Dermis blood vessel endothelial cell (primary cell): ENCODE data around the gene SLC35F5. TPM values are rescaled to one million over a fixed set of nuclear protein-coding genes. Genes with fewer than 3 reads are reported as not detected.
"Not testable (repeated sequence)": the region's sequence is repeated elsewhere in the genome, so short reads cannot be mapped to it uniquely, and the experiment has no call there.

Experiments
- DNase-seq: peaks from one replicate; pipeline ENCODE4 v3.0.0; 2010
- total RNA-seq: library from RNA; depleted of rRNA; stranded (reverse); fragments of >200 nt; gene quantifications from 2 replicates; pipeline ENCODE4 v1.2.3, GENCODE V29; 2014

Gene SLC35F5, protein sequence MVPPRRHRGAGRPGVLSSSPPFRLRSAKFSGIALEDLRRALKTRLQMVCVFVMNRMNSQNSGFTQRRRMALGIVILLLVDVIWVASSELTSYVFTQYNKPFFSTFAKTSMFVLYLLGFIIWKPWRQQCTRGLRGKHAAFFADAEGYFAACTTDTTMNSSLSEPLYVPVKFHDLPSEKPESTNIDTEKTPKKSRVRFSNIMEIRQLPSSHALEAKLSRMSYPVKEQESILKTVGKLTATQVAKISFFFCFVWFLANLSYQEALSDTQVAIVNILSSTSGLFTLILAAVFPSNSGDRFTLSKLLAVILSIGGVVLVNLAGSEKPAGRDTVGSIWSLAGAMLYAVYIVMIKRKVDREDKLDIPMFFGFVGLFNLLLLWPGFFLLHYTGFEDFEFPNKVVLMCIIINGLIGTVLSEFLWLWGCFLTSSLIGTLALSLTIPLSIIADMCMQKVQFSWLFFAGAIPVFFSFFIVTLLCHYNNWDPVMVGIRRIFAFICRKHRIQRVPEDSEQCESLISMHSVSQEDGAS
- 102 and 134 TPM in 2 replicates for total RNA-seq

DNA sequence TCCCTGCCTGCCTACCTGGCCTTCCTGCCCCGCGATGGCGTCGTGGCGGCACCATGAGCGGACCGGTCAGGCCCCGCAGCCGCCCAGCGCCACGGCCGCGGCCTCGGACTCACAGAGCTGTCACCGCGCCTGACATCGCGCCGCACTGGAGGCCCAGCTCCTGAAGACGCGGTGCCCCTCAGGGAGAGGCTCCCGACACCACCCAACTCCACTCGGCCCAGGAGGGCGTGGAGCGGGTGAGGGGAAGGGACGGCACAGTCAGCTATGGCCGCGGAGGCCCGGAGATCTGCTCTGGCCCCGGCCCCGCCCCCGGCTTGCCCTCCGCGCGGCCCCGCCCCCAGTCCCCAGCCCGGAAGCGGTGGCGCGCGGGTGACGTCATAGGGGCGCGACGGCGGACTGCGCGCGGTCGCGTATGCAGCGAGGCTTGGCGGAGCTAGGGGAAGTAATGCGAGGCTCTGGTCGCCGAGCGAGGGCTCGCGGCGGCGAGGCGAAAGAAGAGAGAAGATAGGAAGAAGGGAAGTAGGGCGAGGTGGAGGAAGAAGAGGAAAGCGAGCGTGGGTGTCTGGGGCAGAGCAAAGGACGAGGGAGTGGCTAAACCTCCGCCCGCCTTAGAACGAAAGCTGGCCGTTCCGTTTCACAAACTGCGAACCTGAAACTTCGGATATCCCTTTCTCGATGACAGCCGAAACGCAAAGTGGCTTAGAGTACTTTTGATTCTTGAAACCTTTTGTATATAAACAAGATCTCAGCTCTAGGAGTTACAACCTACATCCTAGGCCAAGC lies at the start of gene SLC35F5:
TSS of gene SLC35F5 (minus strand) at position 288 of the 783 bp plus-strand sequence. CDS start at position 55, 233 bp downstream.
- DNase-seq = peak; percentile 96

GRCh38 chr2:113799375-113799774 lies 42.9 kb upstream of the SLC35F5 start:
- no peak for DNase-seq

GRCh38 chr2:113797237-113797636 lies 40.8 kb upstream of the SLC35F5 start:
- DNase-seq = no peak

GRCh38 chr2:113796592-113797175 lies 40.2 kb upstream of the SLC35F5 start:
- DNase-seq = no peak

DNA sequence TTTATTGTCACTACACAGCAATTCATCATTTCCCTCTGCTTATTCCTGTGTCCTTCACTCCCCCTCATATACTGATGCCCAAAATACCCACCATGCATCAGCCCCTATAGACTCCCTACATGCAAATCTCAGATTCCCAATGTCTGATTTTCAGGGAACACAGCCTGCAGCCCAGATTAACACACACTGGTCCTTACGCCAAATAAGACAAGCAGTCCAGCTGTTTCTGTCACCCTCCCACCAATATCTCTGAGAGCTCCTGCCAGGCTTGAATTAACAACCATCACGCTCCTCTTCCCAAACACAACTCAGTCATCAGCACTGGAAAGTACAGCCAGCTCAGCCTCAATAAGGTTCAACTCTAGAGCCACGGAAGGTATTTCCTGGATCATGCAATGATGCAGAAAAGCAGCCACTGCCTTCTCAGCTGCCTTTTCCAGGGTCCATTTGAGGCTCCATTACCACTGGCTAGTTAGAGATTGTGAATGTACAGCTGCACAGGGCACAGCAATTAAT lies 39.0 kb upstream of the SLC35F5 start:
- no peak for DNase-seq

GRCh38 chr2:113791697-113792590 lies 35.5 kb upstream of the SLC35F5 start:
- DNase-seq = peak; percentile 26

DNA sequence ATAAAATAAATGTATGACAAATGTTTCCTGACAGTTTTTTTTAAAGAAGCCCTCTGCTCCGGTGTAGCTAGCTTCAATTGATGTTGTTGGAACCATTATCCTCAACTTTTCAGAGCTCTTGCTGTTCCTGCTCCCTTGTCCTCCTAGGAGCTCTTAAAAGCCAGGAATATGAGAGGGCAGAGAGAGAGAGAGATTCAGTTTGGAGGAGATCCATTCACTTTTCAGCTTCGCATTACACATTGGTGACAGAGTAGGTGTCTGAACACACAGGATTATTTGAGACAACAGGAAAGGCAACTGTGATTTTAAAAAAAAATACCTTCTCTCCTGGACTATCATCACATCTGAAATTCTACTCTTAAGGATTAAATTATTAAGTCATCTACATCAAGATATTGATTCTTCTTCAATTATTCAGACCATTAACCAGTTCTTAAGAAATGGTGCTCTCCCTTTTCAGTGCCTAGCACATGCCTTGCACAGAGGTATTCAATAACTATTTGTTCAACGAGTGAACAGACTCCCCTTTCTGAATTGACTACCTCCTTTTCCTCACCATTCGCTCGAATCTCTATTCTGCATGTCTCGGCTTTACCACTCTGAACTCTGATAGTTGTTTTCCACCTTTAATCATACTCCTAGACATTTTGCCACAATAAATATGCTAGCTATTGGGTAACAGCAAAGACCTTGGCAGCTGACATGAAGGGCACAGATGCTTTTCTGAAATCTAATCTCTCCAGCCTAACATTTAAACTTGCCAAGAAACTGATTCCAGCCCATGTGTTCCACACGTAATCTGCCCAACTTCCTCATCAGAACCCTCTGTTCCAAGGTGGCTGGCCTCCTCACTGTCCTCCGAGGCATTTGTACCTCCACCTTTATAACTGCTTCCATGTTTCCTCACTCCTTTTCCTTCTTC lies 28.6 kb upstream of the SLC35F5 start:
- DNase-seq = no peak

- DNase-seq = no peak
These were observed 24.0 kb upstream of the SLC35F5 start for GRCh38 chr2:113780472-113780871.

GRCh38 chr2:113777371-113777770 lies 20.9 kb upstream of the SLC35F5 start:
- DNase-seq = no peak

GRCh38 chr2:113776949-113777348 lies 20.5 kb upstream of the SLC35F5 start:
- DNase-seq = no peak

DNA sequence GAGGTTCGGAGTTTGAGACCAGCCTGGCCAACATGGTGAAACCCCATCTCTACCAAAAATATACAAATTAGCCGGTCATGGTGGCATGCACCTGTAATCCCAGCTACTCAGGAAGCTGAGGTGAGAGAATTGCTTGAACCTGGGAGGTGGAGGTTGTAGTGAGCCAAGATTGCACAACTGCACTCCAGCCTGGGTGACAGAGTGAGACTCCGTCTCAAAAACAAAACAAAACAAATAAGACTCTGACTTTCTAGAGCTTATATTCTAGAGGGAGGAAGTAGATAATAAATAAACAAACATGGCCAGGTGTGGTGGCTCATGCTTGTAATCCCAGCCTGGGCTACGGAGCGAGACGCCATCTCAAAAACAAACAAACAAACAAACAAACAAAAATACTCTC lies 18.2 kb upstream of the SLC35F5 start:
- not testable (repeated sequence) for DNase-seq

GRCh38 chr2:113770929-113771328 lies 14.5 kb upstream of the SLC35F5 start:
- DNase-seq = no peak

GRCh38 chr2:113769555-113769954 lies 13.1 kb upstream of the SLC35F5 start:
- DNase-seq = no peak

DNA sequence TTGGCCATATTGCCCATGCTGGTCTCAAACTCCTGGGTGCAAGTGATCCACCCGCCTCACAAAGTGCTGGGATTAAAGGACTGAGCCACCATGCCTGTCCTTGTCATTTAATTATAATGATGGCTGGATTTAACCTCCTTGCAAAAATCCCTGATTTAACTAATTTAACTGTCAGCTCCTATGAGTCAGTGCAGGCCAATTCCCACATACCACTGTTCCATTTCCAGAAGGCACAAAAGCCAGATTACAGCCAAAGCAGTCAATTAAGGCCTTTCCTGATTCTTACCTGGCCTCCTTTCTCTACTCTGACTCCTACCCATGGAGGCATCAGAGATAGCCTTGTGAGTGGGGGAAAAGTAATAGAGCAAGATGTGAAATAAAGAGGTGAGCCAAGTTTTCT lies 12.3 kb upstream of the SLC35F5 start:
- no peak for DNase-seq

- DNase-seq = no peak
These were observed 11.5 kb upstream of the SLC35F5 start for GRCh38 chr2:113767811-113768460.

- no peak for DNase-seq
These were observed 8.8 kb upstream of the SLC35F5 start for GRCh38 chr2:113765276-113765675.

GRCh38 chr2:113762377-113763118 lies 6.1 kb upstream of the SLC35F5 start:
- peak; percentile 56 for DNase-seq

DNA sequence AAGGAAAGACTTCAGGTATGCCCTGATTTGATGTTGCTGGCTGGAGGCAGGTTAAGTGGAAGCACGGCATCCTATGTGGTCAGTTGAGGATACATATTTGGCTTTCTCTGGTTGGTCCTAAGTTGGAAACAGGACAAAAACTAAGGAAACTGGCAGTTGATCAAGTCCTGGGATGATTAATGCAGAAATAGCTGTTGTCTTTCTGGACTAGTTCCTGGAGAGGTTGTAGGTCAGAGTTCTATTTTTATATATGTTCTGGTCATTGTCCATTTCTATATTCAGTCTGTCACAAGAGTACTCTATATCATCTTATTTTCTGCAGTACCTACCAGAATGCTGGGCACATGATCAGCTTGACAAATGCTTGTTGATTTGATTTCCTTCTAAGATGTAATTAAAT lies 4.0 kb upstream of the SLC35F5 start:
- DNase-seq = peak; percentile 77

DNA sequence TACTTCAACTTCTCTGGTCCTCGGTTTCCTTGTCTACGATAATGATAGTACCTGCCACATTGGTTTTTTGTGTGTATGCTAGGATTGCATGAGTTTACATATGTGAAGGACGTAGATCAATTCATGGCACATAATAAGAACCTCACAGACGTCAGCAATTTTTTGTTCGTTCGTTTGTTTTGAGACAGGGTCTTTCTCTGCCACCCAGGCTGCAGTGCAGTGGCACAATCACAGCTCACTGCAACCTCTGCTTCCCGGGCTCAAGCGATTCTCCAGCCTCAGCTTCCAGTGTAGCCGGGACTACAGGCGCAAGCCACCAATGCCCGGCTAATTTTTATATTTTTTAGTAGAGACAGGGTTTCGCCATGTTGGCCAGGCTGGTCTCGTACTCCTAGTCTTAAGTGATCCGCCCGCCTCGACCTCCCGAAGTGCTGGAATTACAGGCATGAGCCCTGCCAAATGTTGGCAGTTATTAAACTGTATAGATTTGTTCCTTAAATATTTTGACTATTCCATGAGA lies 756 bp upstream of the SLC35F5 start:
- DNase-seq = no peak
